ENCODE results near the gene CATSPER2. TPM values are rescaled to one million over a fixed set of nuclear protein-coding genes. Genes with fewer than 3 reads are reported as not detected.
"Not testable (repeated sequence)": the region's sequence is repeated elsewhere in the genome, so short reads cannot be mapped to it uniquely, and the experiment has no call there.

Gene CATSPER2
- 3.6 TPM for total RNA-seq (2021; ENCODE audit: unreplicated experiment)
- 4.0 and 4.5 TPM in 2 replicates for polyA plus RNA-seq (2012)
- Bru-seq, nascent RNA = percentile 76 among the genes with signal in this experiment
- percentile 85 among the genes with signal in this experiment for BruChase-seq, experiment 1, labeled RNA remaining after a 6-hour chase
- BruChase-seq, experiment 2, labeled RNA remaining after a 2-hour chase = percentile 83 among the genes with signal in this experiment
- long read RNA-seq, partial matches to known transcripts = 0 of 4 reads
- long read RNA-seq, other reads (novel, unspliced or antisense) = 4 of 4 reads

- Histone ChIP-seq H3K9me3 (ENCODE audit: control insufficient read depth in 1 of 2, insufficient read depth in 1 of 2, low read depth in 1 of 2, low read length in 2 of 2) (no peaks in the 10 kb centered on the region), H3K9me2 (ENCODE audit: insufficient read depth) (no peaks in the 10 kb centered on the region), H3K4me1 (ENCODE audit: control insufficient read depth in 1 of 2, insufficient read depth in 2 of 2, low read length in 2 of 2) (no peaks in the 10 kb centered on the region), H3K27me3 (ENCODE audit: insufficient read depth, low read length) (no peaks in the 10 kb centered on the region), H3K79me2 (ENCODE audit: insufficient read depth, low read length) (no peaks in the 10 kb centered on the region), H3K4me3 (replicated peaks in 1 of 2; ENCODE audit: low read depth in 1 of 2, low read length in 2 of 2) (no peak within 1 kb of the TSS), H3K4me2 (ENCODE audit: low read length) (no peak within 1 kb of the TSS), H3K27ac (ENCODE audit: low read depth, low read length) (no peak within 1 kb of the TSS), H3K9ac (ENCODE audit: low read length) (no peak within 1 kb of the TSS), H3K36me3 (ENCODE audit: control insufficient read depth in 1 of 2, insufficient read depth in 2 of 2, low read length in 2 of 2) (no peaks in the 10 kb centered on the region; a peak in 1 of 4 replicates), H2AFZ (ENCODE audit: low read depth, low read length, poor library complexity, severe bottlenecking) (no peak within 1 kb of the TSS), H4K20me1 (ENCODE audit: insufficient read depth) (no peaks in the 10 kb centered on the region)
- BruUV-seq (replicated peaks) = no TSS peak
- intact Hi-C loops (cut with micrococcal nuclease) = no loop called here
- CTCF ChIA-PET = no interaction called here
- RAD21 ChIA-PET (ENCODE audit: low non-redundant PET in 1 of 2, low total read pairs in 2 of 2, uncharacterized antibody in 2 of 2, unreplicated experiment in 2 of 2) = no interaction called here
- peak; percentile 34; the same call in 1 of the 2 replicates for ATAC-seq
- POLR2A ChIA-PET = no interaction called here
- no peak for DNase-seq (ENCODE audit: low read depth, low spot score)
- TF ChIP-seq CEBPB (IDR thresholded peaks at IDR 0.05; ENCODE audit: low read depth) = no peak
- no peak for TF ChIP-seq SP1 (IDR thresholded peaks at IDR 0.05; ENCODE audit: low read depth)
- TF ChIP-seq POLR2A (IDR thresholded peaks at IDR 0.05; ENCODE audit: borderline replicate concordance, extremely low read depth, insufficient read depth, insufficient read length) = no peak
- TF ChIP-seq POLR2AphosphoS5 (IDR thresholded peaks at IDR 0.05; ENCODE audit: low read depth, low read length) = no peak
- no peak for TF ChIP-seq ELF1 (IDR thresholded peaks at IDR 0.05; ENCODE audit: borderline replicate concordance, low read depth)
- TF ChIP-seq SRF (IDR thresholded peaks at IDR 0.05; ENCODE audit: low read depth) = no peak
- TF ChIP-seq SIN3A (IDR thresholded peaks at IDR 0.05; ENCODE audit: low read depth) = no peak
- TF ChIP-seq, protein P1, sequence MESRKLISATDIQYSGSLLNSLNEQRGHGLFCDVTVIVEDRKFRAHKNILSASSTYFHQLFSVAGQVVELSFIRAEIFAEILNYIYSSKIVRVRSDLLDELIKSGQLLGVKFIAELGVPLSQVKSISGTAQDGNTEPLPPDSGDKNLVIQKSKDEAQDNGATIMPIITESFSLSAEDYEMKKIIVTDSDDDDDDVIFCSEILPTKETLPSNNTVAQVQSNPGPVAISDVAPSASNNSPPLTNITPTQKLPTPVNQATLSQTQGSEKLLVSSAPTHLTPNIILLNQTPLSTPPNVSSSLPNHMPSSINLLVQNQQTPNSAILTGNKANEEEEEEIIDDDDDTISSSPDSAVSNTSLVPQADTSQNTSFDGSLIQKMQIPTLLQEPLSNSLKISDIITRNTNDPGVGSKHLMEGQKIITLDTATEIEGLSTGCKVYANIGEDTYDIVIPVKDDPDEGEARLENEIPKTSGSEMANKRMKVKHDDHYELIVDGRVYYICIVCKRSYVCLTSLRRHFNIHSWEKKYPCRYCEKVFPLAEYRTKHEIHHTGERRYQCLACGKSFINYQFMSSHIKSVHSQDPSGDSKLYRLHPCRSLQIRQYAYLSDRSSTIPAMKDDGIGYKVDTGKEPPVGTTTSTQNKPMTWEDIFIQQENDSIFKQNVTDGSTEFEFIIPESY (IDR thresholded peaks at IDR 0.05; ENCODE audit: extremely low read depth, insufficient replicate concordance, low read length) = no peak
- no peak for TF ChIP-seq YY1 (IDR thresholded peaks at IDR 0.05; ENCODE audit: extremely low read depth, insufficient replicate concordance, low read depth, low read length)
- TF ChIP-seq, protein P2, sequence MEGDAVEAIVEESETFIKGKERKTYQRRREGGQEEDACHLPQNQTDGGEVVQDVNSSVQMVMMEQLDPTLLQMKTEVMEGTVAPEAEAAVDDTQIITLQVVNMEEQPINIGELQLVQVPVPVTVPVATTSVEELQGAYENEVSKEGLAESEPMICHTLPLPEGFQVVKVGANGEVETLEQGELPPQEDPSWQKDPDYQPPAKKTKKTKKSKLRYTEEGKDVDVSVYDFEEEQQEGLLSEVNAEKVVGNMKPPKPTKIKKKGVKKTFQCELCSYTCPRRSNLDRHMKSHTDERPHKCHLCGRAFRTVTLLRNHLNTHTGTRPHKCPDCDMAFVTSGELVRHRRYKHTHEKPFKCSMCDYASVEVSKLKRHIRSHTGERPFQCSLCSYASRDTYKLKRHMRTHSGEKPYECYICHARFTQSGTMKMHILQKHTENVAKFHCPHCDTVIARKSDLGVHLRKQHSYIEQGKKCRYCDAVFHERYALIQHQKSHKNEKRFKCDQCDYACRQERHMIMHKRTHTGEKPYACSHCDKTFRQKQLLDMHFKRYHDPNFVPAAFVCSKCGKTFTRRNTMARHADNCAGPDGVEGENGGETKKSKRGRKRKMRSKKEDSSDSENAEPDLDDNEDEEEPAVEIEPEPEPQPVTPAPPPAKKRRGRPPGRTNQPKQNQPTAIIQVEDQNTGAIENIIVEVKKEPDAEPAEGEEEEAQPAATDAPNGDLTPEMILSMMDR (IDR thresholded peaks at IDR 0.05 in 2 of 3, conservative IDR thresholded peaks at IDR 0.05 in 1 of 3; ENCODE audit: borderline replicate concordance in 1 of 3, insufficient read depth in 1 of 3, low read depth in 2 of 3, low read length in 2 of 3) = no peak
- no peak for TF ChIP-seq EZH2 (IDR thresholded peaks at IDR 0.05)
Observed at GRCh38 chr15:43648649-43649429, at the start of gene CATSPER2. TSS of gene CATSPER2 (minus strand) at chr15:43648844. CDS start at chr15:43648061, 783 bp downstream.

DNA sequence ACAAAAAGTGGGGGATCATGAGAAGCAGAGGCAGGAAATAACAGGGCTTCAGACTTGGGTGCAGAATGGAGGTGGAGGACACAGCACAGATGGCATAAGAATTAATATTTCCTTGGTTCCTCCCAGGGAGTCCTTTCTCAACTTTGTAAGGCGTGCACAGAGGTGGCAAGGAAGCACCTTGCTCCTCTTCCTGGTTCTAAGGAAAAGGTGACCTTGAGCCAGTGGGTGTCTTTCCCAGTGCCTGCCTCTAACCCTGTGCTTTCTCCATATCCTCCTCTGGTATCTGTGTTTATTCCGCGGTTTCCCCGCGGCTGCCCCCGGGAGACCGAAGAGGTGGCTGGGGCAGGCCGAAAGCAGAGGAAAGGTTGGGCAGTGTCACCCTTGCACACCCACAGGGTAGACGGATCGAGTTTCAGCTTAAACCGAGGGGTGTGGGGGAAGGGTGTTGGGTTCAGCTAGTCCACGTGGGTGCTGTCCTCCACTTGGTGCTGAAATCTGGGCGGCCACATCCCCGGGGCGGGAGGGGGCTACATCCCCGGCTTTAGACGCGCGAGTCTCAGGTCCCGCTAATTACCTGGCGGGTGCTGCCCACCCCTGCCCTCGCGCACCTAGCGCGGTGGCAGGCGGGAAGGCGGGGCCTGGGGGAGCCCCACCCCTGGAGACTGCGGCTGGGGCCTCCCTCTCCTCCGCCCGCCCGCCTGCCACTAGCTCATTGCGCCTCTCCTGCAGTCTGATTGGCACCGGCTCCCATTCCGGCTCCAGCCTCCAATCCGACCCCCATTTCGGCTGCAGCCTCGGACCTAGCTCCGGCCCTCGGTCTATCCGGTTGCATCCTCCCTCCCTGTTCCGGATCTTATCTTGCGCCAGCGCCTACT lies 44.7 kb upstream of the CATSPER2 start, which contains the start of gene CKMT1A:
CKMT1A (plus strand) TSS at position 712 of the 875 bp plus-strand sequence. CDS start 192 bp downstream, outside the sequence.
- ATAC-seq = peak; percentile 88
- CTCF ChIA-PET; H3K9me3 ChIP-seq (ENCODE audit: control insufficient read depth in 1 of 2, insufficient read depth in 1 of 2, low read depth in 1 of 2, low read length in 2 of 2); POLR2A ChIA-PET; H3K4me3 ChIP-seq (replicated peaks in 1 of 2; ENCODE audit: low read depth in 1 of 2, low read length in 2 of 2); H3K79me2 ChIP-seq (ENCODE audit: insufficient read depth, low read length); H3K36me3 ChIP-seq (ENCODE audit: control insufficient read depth in 1 of 2, insufficient read depth in 2 of 2, low read length in 2 of 2); H2AFZ ChIP-seq (ENCODE audit: low read depth, low read length, poor library complexity, severe bottlenecking); H3K4me1 ChIP-seq (ENCODE audit: control insufficient read depth in 1 of 2, insufficient read depth in 2 of 2, low read length in 2 of 2); H4K20me1 ChIP-seq (ENCODE audit: insufficient read depth); H3K27me3 ChIP-seq (ENCODE audit: insufficient read depth, low read length); DNase-seq (ENCODE audit: low read depth, low spot score); H3K9ac ChIP-seq (ENCODE audit: low read length); H3K9me2 ChIP-seq (ENCODE audit: insufficient read depth); RAD21 ChIA-PET (ENCODE audit: low non-redundant PET in 1 of 2, low total read pairs in 2 of 2, uncharacterized antibody in 2 of 2, unreplicated experiment in 2 of 2); H3K27ac ChIP-seq (ENCODE audit: low read depth, low read length); H3K4me2 ChIP-seq (ENCODE audit: low read length); BruUV-seq (replicated peaks); intact Hi-C loops (cut with micrococcal nuclease): not testable (repeated sequence)
